GM12865 (cell line): ENCODE measurements around the gene LCE3C.

Experiments used
- DNase-seq: peaks from one replicate; pipeline ENCODE4 v3.0.0; 2010; ENCODE audit warnings: low read depth
- H3K4me3 ChIP-seq: 2 replicates; pipeline ENCODE4 v1.5.1; 2011; ENCODE audit warnings: mild to moderate bottlenecking, low read depth, low read length, control low read depth
- CTCF ChIP-seq: IDR thresholded peaks from 2 replicates; pipeline ENCODE4 v1.5.1; 2011; ENCODE audit warnings: low read length, control low read depth, low read depth, inconsistent platforms; ENCODE audit not compliant: insufficient read depth; ENCODE audit errors: missing control alignments

The LCE3C gene

DNA sequence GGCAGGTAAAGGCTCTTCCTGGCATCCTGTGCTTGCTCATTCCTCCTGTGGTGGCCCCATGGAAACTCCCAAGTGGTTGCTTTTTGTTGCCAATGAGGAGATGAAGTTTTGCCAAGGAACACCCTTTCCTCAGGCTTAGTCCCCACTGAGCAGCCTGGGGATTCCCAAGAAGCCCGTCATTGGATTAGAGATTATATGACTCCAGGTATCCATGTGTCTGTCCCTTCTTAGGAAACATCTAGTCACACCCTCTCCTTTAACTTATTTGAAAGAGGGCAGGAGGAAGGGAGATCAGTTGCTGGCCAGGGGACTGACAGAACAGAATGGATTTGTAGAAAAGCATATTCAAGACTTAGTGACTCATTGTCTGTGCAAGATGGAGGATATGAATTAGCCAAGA is 26.7 kb downstream of the LCE3C start:
- H3K4me3 ChIP-seq, result no peak overlapping the region
- no peak for DNase-seq
- no peak for TF ChIP-seq CTCF

- no peak for DNase-seq
Observed at GRCh38 chr1:152630596-152630995, 30.6 kb downstream of the LCE3C start.

DNA sequence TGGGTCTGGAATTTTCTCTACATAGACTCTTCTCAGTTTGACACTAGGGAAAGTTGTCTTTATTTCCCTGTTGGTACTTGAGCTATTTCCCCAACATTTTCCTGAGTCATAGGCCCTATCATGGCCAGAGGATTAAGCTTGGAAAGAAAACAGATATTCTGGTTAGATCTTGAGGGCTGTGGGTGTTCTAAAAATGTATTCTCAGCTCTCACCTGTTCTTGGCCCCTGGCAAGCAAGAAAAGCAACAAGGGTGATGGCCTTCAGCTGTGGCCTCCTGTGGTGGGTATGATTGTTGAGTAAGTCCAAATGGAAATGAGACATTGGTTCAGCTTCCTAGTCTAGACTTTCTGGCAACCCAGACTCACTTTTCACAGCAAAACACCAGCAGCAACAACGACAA is 40.3 kb downstream of the LCE3C start:
- H3K4me3 ChIP-seq, result no peak overlapping the region
- DNase-seq, result no peak

More at GRCh38 chr1:152630596-152630995, 30.6 kb downstream of the LCE3C start:
- TF ChIP-seq CTCF, result no peak
- no peak overlapping the region for H3K4me3 ChIP-seq

DNA sequence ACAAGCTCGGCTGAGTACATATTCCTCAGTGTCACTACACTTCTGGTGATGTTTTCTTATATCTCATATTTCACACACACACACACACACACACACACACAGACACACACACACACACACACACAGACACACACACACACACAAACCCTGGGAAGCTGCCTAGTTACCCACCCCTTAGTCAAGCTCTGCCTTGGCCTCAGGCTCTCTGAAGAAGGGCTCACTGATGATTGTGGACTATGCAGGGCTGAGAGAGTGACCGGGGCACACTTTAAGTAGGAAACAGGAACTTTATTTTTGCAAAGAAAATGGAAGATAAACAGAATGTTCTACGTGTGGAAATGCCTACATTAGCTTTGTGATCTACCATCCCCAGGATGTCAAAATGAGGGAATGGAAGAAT is 43.9 kb downstream of the LCE3C start:
- no peak for TF ChIP-seq CTCF
- no peak overlapping the region for H3K4me3 ChIP-seq
- DNase-seq, result no peak

More for the DNA sequence above, 40.3 kb downstream of the LCE3C start:
- TF ChIP-seq CTCF, result no peak

GRCh38 chr1:152645146-152645545 is 45.1 kb downstream of the LCE3C start:
- no peak overlapping the region for H3K4me3 ChIP-seq
- DNase-seq, result no peak
- TF ChIP-seq CTCF, result no peak

GRCh38 chr1:152646656-152647055 is 46.6 kb downstream of the LCE3C start:
- DNase-seq, result no peak
- H3K4me3 ChIP-seq, result no peak overlapping the region
- TF ChIP-seq CTCF, result no peak
